ENCODE data around the gene TMEM120B.
"Not testable (repeated sequence)": the region's sequence is repeated elsewhere in the genome, so short reads cannot be mapped to it uniquely, and the experiment has no call there.

Gene TMEM120B

GRCh38 chr12:121709478-121709961 is 3.0 kb upstream of the TMEM120B start:
- DNase-seq (ENCODE audit: low spot score): no peak

GRCh38 chr12:121711361-121712189 is 977 bp upstream of the TMEM120B start:
- peak; percentile 7 for DNase-seq (ENCODE audit: low spot score)

GRCh38 chr12:121712190-121712460 is 427 bp upstream of the TMEM120B start:
- DNase-seq (ENCODE audit: low spot score): peak; percentile 30

GRCh38 chr12:121713257-121713777 is 765 bp downstream of the TMEM120B start:
- no peak for DNase-seq (ENCODE audit: low spot score)

GRCh38 chr12:121713793-121714192 is 1.2 kb downstream of the TMEM120B start:
- DNase-seq (ENCODE audit: low spot score): no peak

- not testable (repeated sequence) for DNase-seq (ENCODE audit: low spot score)
Observed at GRCh38 chr12:121715055-121715454, 2.5 kb downstream of the TMEM120B start.

- DNase-seq (ENCODE audit: low spot score): no peak
Observed at GRCh38 chr12:121715862-121716435, 3.4 kb downstream of the TMEM120B start.

- DNase-seq (ENCODE audit: low spot score): no peak
Observed at GRCh38 chr12:121717041-121717699, 4.6 kb downstream of the TMEM120B start.

GRCh38 chr12:121718653-121719239 is 6.2 kb downstream of the TMEM120B start:
- peak; percentile 34 for DNase-seq (ENCODE audit: low spot score)

- DNase-seq (ENCODE audit: low spot score): no peak
Observed at GRCh38 chr12:121719926-121720414, 7.4 kb downstream of the TMEM120B start.

GRCh38 chr12:121720762-121721161 is 8.2 kb downstream of the TMEM120B start:
- no peak for DNase-seq (ENCODE audit: low spot score)

- no peak for DNase-seq (ENCODE audit: low spot score)
Observed at GRCh38 chr12:121722511-121722910, 10.0 kb downstream of the TMEM120B start.

- no peak for DNase-seq (ENCODE audit: low spot score)
Observed at GRCh38 chr12:121723200-121723599, 10.6 kb downstream of the TMEM120B start.

- DNase-seq (ENCODE audit: low spot score): no peak
Observed at GRCh38 chr12:121724925-121725324, 12.4 kb downstream of the TMEM120B start.

- DNase-seq (ENCODE audit: low spot score): no peak
Observed at GRCh38 chr12:121725423-121725822, 12.9 kb downstream of the TMEM120B start.

- DNase-seq (ENCODE audit: low spot score): no peak
Observed at GRCh38 chr12:121729021-121729420, 16.5 kb downstream of the TMEM120B start.

GRCh38 chr12:121731473-121731872 is 18.9 kb downstream of the TMEM120B start:
- no peak for DNase-seq (ENCODE audit: low spot score)

GRCh38 chr12:121733849-121734248 is 21.3 kb downstream of the TMEM120B start:
- DNase-seq (ENCODE audit: low spot score): no peak

GRCh38 chr12:121738340-121738858 is 25.8 kb downstream of the TMEM120B start:
- no peak for DNase-seq (ENCODE audit: low spot score)

- DNase-seq (ENCODE audit: low spot score): no peak
Observed at GRCh38 chr12:121740847-121741246, 28.3 kb downstream of the TMEM120B start.

- no peak for DNase-seq (ENCODE audit: low spot score)
Observed at GRCh38 chr12:121741743-121742142, 29.2 kb downstream of the TMEM120B start.

- not testable (repeated sequence) for DNase-seq (ENCODE audit: low spot score)
Observed at GRCh38 chr12:121745545-121745944, 33.0 kb downstream of the TMEM120B start.
